NB4 (cell line): ENCODE data around the gene TPM2.

Experiments used
- CTCF ChIP-seq: IDR thresholded peaks from one replicate; pipeline ENCODE4 v1.5.1; 2012; ENCODE audit warnings: low read depth, low read length
- MAX ChIP-seq: IDR thresholded peaks from 2 replicates; pipeline ENCODE4 v1.6.1; 2011; ENCODE audit warnings: low read depth, low read length
- MYC ChIP-seq: IDR thresholded peaks from 2 replicates; pipeline ENCODE4 v1.6.1; 2011; ENCODE audit warnings: low read depth, low read length
- POLR2A ChIP-seq: IDR thresholded peaks from 2 replicates; pipeline ENCODE4 v1.6.1; 2011; ENCODE audit warnings: mild to moderate bottlenecking; ENCODE audit not compliant: insufficient read length; ENCODE audit errors: extremely low read depth

- TF ChIP-seq CTCF (no peak), POLR2A (no peak), MAX (no peak), MYC (no peak)
Observed at GRCh38 chr9:35679091-35679490, 10.6 kb downstream of the TPM2 start.
